ENCODE data around the gene GAB2. TPM values are rescaled to one million over a fixed set of nuclear protein-coding genes. Genes with fewer than 3 reads are reported as not detected.
"Not testable (repeated sequence)": the region's sequence is repeated elsewhere in the genome, so short reads cannot be mapped to it uniquely, and the experiment has no call there.

The GAB2 gene
- total RNA-seq, 2 experiments from 2014 or later, result 10.7 to 11.9 TPM

- H3K9me3 Mint-ChIP-seq, result no peaks in the 10 kb centered on the region
- DNase-seq, result no peak
- Histone ChIP-seq H3K27me3 (ENCODE audit: control insufficient read depth in 1 of 2, insufficient read depth in 2 of 2, low read length in 2 of 2) (no peaks in the 10 kb centered on the region), H3K27ac (ENCODE audit: low read depth in 1 of 2, low read length in 2 of 2) (no peak overlapping the region), H3K4me3 (ENCODE audit: low read length) (no peak overlapping the region), H3K4me1 (ENCODE audit: insufficient read depth, low read length) (no peaks in the 10 kb centered on the region), H3K9me3 (ENCODE audit: control insufficient read depth in 1 of 2, insufficient read depth in 1 of 2, low read length in 2 of 2) (no peaks in the 10 kb centered on the region), H3K36me3 (ENCODE audit: insufficient read depth, low read length) (no peaks in the 10 kb centered on the region)
- POLR2A ChIA-PET, result no interaction called here
- H3K4me3 Mint-ChIP-seq, result no peak overlapping the region
- H3K27me3 Mint-ChIP-seq, result no peaks in the 10 kb centered on the region
- H3K27ac Mint-ChIP-seq, result no peak overlapping the region
- TF ChIP-seq, protein P1, sequence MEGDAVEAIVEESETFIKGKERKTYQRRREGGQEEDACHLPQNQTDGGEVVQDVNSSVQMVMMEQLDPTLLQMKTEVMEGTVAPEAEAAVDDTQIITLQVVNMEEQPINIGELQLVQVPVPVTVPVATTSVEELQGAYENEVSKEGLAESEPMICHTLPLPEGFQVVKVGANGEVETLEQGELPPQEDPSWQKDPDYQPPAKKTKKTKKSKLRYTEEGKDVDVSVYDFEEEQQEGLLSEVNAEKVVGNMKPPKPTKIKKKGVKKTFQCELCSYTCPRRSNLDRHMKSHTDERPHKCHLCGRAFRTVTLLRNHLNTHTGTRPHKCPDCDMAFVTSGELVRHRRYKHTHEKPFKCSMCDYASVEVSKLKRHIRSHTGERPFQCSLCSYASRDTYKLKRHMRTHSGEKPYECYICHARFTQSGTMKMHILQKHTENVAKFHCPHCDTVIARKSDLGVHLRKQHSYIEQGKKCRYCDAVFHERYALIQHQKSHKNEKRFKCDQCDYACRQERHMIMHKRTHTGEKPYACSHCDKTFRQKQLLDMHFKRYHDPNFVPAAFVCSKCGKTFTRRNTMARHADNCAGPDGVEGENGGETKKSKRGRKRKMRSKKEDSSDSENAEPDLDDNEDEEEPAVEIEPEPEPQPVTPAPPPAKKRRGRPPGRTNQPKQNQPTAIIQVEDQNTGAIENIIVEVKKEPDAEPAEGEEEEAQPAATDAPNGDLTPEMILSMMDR (IDR thresholded peaks at IDR 0.05), result no peak
- peaks cover 9% of the 10 kb centered on the region for H3K4me1 Mint-ChIP-seq (ENCODE audit: low read depth)
- no peak for ATAC-seq (ENCODE audit: poor library complexity)
- H3K36me3 Mint-ChIP-seq (ENCODE audit: low read depth), result no peaks in the 10 kb centered on the region
- CTCF ChIA-PET, result no interaction called here
- intact Hi-C loops (cut with DNase I, micrococcal nuclease), result no loop called here
Measured at GRCh38 chr11:78234006-78234405, 183.6 kb downstream of the GAB2 start.

- H3K4me1 Mint-ChIP-seq (ENCODE audit: low read depth); H3K27ac ChIP-seq (ENCODE audit: low read depth in 1 of 2, low read length in 2 of 2); H3K9me3 Mint-ChIP-seq; DNase-seq; H3K4me3 ChIP-seq (ENCODE audit: low read length); H3K4me1 ChIP-seq (ENCODE audit: insufficient read depth, low read length); H3K4me3 Mint-ChIP-seq; H3K27me3 ChIP-seq (ENCODE audit: control insufficient read depth in 1 of 2, insufficient read depth in 2 of 2, low read length in 2 of 2); H3K9me3 ChIP-seq (ENCODE audit: control insufficient read depth in 1 of 2, insufficient read depth in 1 of 2, low read length in 2 of 2); H3K27ac Mint-ChIP-seq; intact Hi-C loops (cut with DNase I, micrococcal nuclease); POLR2A ChIA-PET; H3K36me3 Mint-ChIP-seq (ENCODE audit: low read depth); ATAC-seq (ENCODE audit: poor library complexity); H3K27me3 Mint-ChIP-seq; H3K36me3 ChIP-seq (ENCODE audit: insufficient read depth, low read length): not testable (repeated sequence)
- CTCF ChIA-PET, result interaction anchor here (0.9 kb wide), 1 partner anchor 11 kb away, joined by 3 read pairs; no protein-coding TSS in a partner anchor
Measured at GRCh38 chr11:78233046-78233445, 184.6 kb downstream of the GAB2 start.

DNA sequence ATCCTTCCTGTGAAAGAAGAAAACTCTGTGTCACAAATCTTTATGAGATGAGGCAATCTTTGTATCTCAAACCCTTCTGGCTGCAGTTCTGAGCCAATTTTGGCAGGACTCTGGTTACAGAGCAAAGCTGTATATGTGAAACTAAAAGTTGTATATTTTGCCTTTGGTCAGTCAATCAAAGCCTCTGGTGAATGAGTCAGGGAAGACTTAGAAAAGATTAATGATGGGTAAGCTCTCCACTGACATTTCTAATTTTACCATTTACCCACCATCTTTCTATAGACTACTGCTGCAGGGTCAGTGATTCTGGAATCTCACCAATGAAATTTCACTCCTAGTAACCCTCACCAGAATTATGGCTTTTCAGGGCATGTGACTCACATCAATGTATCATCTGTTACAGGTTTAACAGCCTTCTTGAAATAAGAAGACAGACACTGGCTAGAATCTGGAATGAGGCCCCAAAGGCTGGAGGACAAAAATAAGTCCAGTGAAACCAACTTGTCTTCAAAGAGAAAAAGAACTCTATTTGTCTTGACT, 185.6 kb downstream of the GAB2 start:
- H3K36me3 Mint-ChIP-seq (ENCODE audit: low read depth), result no peaks in the 10 kb centered on the region

More for the DNA sequence above, 185.6 kb downstream of the GAB2 start:
- Histone ChIP-seq H3K27ac (ENCODE audit: low read depth in 1 of 2, low read length in 2 of 2) (no peak overlapping the region), H3K4me3 (ENCODE audit: low read length) (no peak overlapping the region), H3K9me3 (ENCODE audit: control insufficient read depth in 1 of 2, insufficient read depth in 1 of 2, low read length in 2 of 2) (no peaks in the 10 kb centered on the region), H3K4me1 (ENCODE audit: insufficient read depth, low read length) (no peaks in the 10 kb centered on the region), H3K36me3 (ENCODE audit: insufficient read depth, low read length) (no peaks in the 10 kb centered on the region), H3K27me3 (ENCODE audit: control insufficient read depth in 1 of 2, insufficient read depth in 2 of 2, low read length in 2 of 2) (no peaks in the 10 kb centered on the region)
- ChIA-PET CTCF (interaction anchor here (0.9 kb wide), 1 partner anchor 12 kb away, joined by 3 read pairs; no protein-coding TSS in a partner anchor), POLR2A (no interaction called here)
- DNase-seq (no peak), ATAC-seq (ENCODE audit: poor library complexity) (no peak)
- H3K4me3 Mint-ChIP-seq, result no peak overlapping the region
- H3K27ac Mint-ChIP-seq, result no peak overlapping the region
- intact Hi-C loops (cut with DNase I, micrococcal nuclease), result no loop called here
- no peaks in the 10 kb centered on the region for H3K9me3 Mint-ChIP-seq
- H3K27me3 Mint-ChIP-seq, result no peaks in the 10 kb centered on the region
- TF ChIP-seq, protein P1 (IDR thresholded peaks at IDR 0.05), result no peak
- peaks cover 9% of the 10 kb centered on the region for H3K4me1 Mint-ChIP-seq (ENCODE audit: low read depth)

Measured in CD4-positive, alpha-beta T cell (primary cell).